ENCODE measurements around the gene MAST4.

- no peak for TF ChIP-seq ZIC2 (tag by site-specific recombination; IDR thresholded peaks at IDR 0.05)
- TF ChIP-seq, protein P1, sequence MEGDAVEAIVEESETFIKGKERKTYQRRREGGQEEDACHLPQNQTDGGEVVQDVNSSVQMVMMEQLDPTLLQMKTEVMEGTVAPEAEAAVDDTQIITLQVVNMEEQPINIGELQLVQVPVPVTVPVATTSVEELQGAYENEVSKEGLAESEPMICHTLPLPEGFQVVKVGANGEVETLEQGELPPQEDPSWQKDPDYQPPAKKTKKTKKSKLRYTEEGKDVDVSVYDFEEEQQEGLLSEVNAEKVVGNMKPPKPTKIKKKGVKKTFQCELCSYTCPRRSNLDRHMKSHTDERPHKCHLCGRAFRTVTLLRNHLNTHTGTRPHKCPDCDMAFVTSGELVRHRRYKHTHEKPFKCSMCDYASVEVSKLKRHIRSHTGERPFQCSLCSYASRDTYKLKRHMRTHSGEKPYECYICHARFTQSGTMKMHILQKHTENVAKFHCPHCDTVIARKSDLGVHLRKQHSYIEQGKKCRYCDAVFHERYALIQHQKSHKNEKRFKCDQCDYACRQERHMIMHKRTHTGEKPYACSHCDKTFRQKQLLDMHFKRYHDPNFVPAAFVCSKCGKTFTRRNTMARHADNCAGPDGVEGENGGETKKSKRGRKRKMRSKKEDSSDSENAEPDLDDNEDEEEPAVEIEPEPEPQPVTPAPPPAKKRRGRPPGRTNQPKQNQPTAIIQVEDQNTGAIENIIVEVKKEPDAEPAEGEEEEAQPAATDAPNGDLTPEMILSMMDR (tag by site-specific recombination; IDR thresholded peaks at IDR 0.05), result no peak
- TF ChIP-seq ZBTB17 (tag by site-specific recombination; IDR thresholded peaks at IDR 0.05), result no peak
- TF ChIP-seq PRDM6 (tag by site-specific recombination; IDR thresholded peaks at IDR 0.05), result no peak
- no peak for TF ChIP-seq KLF8 (tag by site-specific recombination; IDR thresholded peaks at IDR 0.05)
- no peak for TF ChIP-seq ZNF560 (tag by site-specific recombination; IDR thresholded peaks at IDR 0.05; ENCODE audit: borderline replicate concordance)
- TF ChIP-seq, protein P2, sequence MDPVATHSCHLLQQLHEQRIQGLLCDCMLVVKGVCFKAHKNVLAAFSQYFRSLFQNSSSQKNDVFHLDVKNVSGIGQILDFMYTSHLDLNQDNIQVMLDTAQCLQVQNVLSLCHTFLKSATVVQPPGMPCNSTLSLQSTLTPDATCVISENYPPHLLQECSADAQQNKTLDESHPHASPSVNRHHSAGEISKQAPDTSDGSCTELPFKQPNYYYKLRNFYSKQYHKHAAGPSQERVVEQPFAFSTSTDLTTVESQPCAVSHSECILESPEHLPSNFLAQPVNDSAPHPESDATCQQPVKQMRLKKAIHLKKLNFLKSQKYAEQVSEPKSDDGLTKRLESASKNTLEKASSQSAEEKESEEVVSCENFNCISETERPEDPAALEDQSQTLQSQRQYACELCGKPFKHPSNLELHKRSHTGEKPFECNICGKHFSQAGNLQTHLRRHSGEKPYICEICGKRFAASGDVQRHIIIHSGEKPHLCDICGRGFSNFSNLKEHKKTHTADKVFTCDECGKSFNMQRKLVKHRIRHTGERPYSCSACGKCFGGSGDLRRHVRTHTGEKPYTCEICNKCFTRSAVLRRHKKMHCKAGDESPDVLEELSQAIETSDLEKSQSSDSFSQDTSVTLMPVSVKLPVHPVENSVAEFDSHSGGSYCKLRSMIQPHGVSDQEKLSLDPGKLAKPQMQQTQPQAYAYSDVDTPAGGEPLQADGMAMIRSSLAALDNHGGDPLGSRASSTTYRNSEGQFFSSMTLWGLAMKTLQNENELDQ (tag by site-specific recombination; IDR thresholded peaks at IDR 0.05; ENCODE audit: low read depth), result no peak
- TF ChIP-seq ZNF24 (tag by site-specific recombination; IDR thresholded peaks at IDR 0.05), result no peak
- TF ChIP-seq, protein P3, sequence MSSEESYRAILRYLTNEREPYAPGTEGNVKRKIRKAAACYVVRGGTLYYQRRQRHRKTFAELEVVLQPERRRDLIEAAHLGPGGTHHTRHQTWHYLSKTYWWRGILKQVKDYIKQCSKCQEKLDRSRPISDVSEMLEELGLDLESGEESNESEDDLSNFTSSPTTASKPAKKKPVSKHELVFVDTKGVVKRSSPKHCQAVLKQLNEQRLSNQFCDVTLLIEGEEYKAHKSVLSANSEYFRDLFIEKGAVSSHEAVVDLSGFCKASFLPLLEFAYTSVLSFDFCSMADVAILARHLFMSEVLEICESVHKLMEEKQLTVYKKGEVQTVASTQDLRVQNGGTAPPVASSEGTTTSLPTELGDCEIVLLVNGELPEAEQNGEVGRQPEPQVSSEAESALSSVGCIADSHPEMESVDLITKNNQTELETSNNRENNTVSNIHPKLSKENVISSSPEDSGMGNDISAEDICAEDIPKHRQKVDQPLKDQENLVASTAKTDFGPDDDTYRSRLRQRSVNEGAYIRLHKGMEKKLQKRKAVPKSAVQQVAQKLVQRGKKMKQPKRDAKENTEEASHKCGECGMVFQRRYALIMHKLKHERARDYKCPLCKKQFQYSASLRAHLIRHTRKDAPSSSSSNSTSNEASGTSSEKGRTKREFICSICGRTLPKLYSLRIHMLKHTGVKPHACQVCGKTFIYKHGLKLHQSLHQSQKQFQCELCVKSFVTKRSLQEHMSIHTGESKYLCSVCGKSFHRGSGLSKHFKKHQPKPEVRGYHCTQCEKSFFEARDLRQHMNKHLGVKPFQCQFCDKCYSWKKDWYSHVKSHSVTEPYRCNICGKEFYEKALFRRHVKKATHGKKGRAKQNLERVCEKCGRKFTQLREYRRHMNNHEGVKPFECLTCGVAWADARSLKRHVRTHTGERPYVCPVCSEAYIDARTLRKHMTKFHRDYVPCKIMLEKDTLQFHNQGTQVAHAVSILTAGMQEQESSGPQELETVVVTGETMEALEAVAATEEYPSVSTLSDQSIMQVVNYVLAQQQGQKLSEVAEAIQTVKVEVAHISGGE (tag by site-specific recombination; conservative IDR thresholded peaks at IDR 0.05; ENCODE audit: low read depth), result no peak
- TF ChIP-seq ZNF544 (tag by site-specific recombination; IDR thresholded peaks at IDR 0.05), result no peak
- no peak for TF ChIP-seq ZNF133 (tag by site-specific recombination; IDR thresholded peaks at IDR 0.05)
- no peak for TF ChIP-seq ZNF626 (tag by site-specific recombination; IDR thresholded peaks at IDR 0.05)
Measured at GRCh38 chr5:67089200-67089725, 493.1 kb downstream of the MAST4 start.
